ENCODE measurements around the gene DEPDC1B. TPM values are rescaled to one million over a fixed set of nuclear protein-coding genes. Genes with fewer than 3 reads are reported as not detected.

DEPDC1B gene
- total and polyA plus RNA-seq, 2 of the 8 experiments (the other 6 are each of a cell fraction or from before 2014, with no cell fraction given), result 30.8 to 67.4 TPM

- Histone ChIP-seq H3K56ac (replicated peaks; ENCODE audit: insufficient read length, low read depth, low read length) (no peak overlapping the region), H3K27ac (ENCODE audit: low read depth, low read length) (no peak overlapping the region), H4K91ac (replicated peaks; ENCODE audit: insufficient read length, low read length) (no peak overlapping the region), H3K23me2 (ENCODE audit: low read depth, low read length) (no peaks in the 10 kb centered on the region; the same call in 1 of the 2 replicates), H3K9ac (replicated peaks in 1 of 4; ENCODE audit: extremely low read depth in 1 of 4, low read depth in 3 of 4, low read length in 3 of 4) (no peak overlapping the region), H3K18ac (ENCODE audit: extremely low read depth, low read length) (no peak overlapping the region), H3K4ac (replicated peaks; ENCODE audit: insufficient read length, low read depth, low read length) (no peak overlapping the region), H3K36me3 (ENCODE audit: control insufficient read depth in 2 of 4, insufficient read depth in 4 of 4, low read length in 3 of 4) (peaks cover 0 to 2% (median 0%) of the 10 kb centered on the region in 4 experiments; a peak in 2 of 8 replicates), H3K4me1 (replicated peaks in 1 of 4; ENCODE audit: control insufficient read depth in 3 of 4, insufficient read depth in 4 of 4, low read length in 3 of 4) (no peaks in the 10 kb centered on the region; a peak in 2 of 7 replicates), H2AK5ac (ENCODE audit: low read depth, low read length) (no peak overlapping the region), H3K23ac (ENCODE audit: insufficient read length) (no peak overlapping the region), H4K8ac (ENCODE audit: extremely low read depth, insufficient read depth, low read length) (no peak overlapping the region), H3K27me3 (replicated peaks in 1 of 4; ENCODE audit: control insufficient read depth in 3 of 4, extremely low read depth in 1 of 4, insufficient read depth in 3 of 4, low read length in 3 of 4) (no peaks in the 10 kb centered on the region), H4K20me1 (replicated peaks in 1 of 2; ENCODE audit: control insufficient read depth in 1 of 2, insufficient read depth in 2 of 2, low read length in 2 of 2) (peaks cover 6% of the 10 kb centered on the region in 2 experiments), H3K14ac (ENCODE audit: insufficient read length) (no peak overlapping the region), H2BK5ac (ENCODE audit: low read depth, low read length) (no peak overlapping the region), H2AFZ (ENCODE audit: low read length) (no peak overlapping the region), H2BK15ac (ENCODE audit: low read length) (no peak overlapping the region), H2BK12ac (ENCODE audit: low read depth, low read length) (no peak overlapping the region), H4K5ac (ENCODE audit: insufficient read length, low read depth, low read length) (no peak overlapping the region), H3K79me1 (ENCODE audit: low read depth, low read length) (peaks cover 8% of the 10 kb centered on the region), H3K79me2 (ENCODE audit: control insufficient read depth in 1 of 2, insufficient read depth in 2 of 2, low read length in 2 of 2) (peaks cover 0 to 95% of the 10 kb centered on the region in 2 experiments; a peak in 2 of 4 replicates), H2BK120ac (replicated peaks; ENCODE audit: low read depth, low read length) (no peak overlapping the region), H3K4me2 (ENCODE audit: insufficient read depth in 1 of 2, low read depth in 2 of 2, low read length in 2 of 2) (no peak overlapping the region), H3K4me3 (ENCODE audit: extremely low read depth in 1 of 4, insufficient read depth in 2 of 4, low read depth in 3 of 4, low read length in 4 of 4) (no peak overlapping the region), H3K9me3 (ENCODE audit: insufficient read depth in 2 of 2, low read depth in 1 of 2, low read length in 1 of 2) (no peaks in the 10 kb centered on the region), H2BK20ac (ENCODE audit: low read length) (no peak overlapping the region)
- DNase-seq (ENCODE audit: low read depth in 1 of 2, low spot score in 2 of 2) (no peak), FAIRE-seq (no peak)
- ChIA-PET POLR2A (ENCODE audit: partially characterized antibody) (interaction anchor here (1.5 kb wide), 1 partner anchor 12 kb away, joined by 6 read pairs; no protein-coding TSS in a partner anchor), CTCF (ENCODE audit: partially characterized antibody) (interaction anchor here (0.7 to 3.2 kb wide), 9 partner anchors 9 to 380 kb away, joined by 3 to 17 read pairs (median 3); partner anchors contain the start of gene DEPDC1B)
- 92% methylated on average over 1 of the region's 1 CpG; no CpG with 5 or more reads in 1 of the 2 experiments for WGBS, 2 experiments (ENCODE audit: extremely low coverage in 1 of 2, insufficient coverage in 1 of 2, insufficient read length in 1 of 2, insufficient replicate concordance in 2 of 2, low coverage in 1 of 2, low lambda C conversion rate in 2 of 2, missing lambda C conversion rate in 1 of 2)
- TF ChIP-seq TCF12 (IDR thresholded peaks at IDR 0.05; ENCODE audit: low read depth, low read length) (no peak), TBP (IDR thresholded peaks at IDR 0.05; ENCODE audit: low read depth, low read length) (no peak), BACH1 (IDR thresholded peaks at IDR 0.05; ENCODE audit: low read length) (no peak), CTCF (IDR thresholded peaks at IDR 0.05; ENCODE audit: control extremely low read depth in 1 of 3, insufficient read depth in 1 of 3, low read depth in 1 of 3, low read length in 3 of 3) (no peak), PHF8 (conservative IDR thresholded peaks at IDR 0.05; ENCODE audit: low read depth, low read length) (no peak), CHD1 (IDR thresholded peaks at IDR 0.05; ENCODE audit: low read depth, low read length) (no peak), BRCA1 (IDR thresholded peaks at IDR 0.05; ENCODE audit: low read depth, low read length) (no peak), CREB1 (IDR thresholded peaks at IDR 0.05) (no peak), ZNF274 (IDR thresholded peaks at IDR 0.05; ENCODE audit: borderline replicate concordance, extremely low read depth, low read length) (no peak), NANOG (IDR thresholded peaks at IDR 0.05; ENCODE audit: insufficient read depth, low read depth, low read length, poor library complexity, severe bottlenecking) (no peak)
- TF ChIP-seq, protein P1, sequence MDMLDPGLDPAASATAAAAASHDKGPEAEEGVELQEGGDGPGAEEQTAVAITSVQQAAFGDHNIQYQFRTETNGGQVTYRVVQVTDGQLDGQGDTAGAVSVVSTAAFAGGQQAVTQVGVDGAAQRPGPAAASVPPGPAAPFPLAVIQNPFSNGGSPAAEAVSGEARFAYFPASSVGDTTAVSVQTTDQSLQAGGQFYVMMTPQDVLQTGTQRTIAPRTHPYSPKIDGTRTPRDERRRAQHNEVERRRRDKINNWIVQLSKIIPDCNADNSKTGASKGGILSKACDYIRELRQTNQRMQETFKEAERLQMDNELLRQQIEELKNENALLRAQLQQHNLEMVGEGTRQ (IDR thresholded peaks at IDR 0.05; ENCODE audit: low read length), result no peak
Measured at GRCh38 chr5:60675286-60675685, 24.7 kb downstream of the DEPDC1B start.

Measured in H1 (cell line).